GM19035 (cell line): ENCODE data around the gene HEBP1.

ENCODE experiments used
- ATAC-seq: cut with Tn5 transposase; IDR thresholded peaks from one replicate; pipeline ENCODE4 v1.9.1; 2021; ENCODE audit not compliant: unreplicated experiment

Gene HEBP1

DNA sequence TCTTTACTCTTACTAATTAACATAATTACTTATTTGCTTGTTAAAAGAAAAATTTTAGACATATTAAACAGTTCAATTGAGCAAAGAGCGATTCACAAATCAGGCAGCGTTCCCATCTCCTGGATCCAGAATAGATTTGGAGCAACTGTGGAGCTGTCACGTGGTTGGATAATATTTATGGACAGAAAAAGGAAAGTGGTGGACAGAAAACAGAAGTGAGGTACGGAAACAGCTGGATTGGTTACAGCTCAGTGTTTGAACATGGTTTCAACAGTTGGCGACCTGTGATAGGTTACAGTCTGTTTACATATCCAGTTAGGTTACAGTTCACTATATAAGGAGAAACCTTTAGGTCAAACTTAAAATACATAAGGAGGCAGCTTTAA, 24.5 kb upstream of the HEBP1 start:
- no peak for ATAC-seq

DNA sequence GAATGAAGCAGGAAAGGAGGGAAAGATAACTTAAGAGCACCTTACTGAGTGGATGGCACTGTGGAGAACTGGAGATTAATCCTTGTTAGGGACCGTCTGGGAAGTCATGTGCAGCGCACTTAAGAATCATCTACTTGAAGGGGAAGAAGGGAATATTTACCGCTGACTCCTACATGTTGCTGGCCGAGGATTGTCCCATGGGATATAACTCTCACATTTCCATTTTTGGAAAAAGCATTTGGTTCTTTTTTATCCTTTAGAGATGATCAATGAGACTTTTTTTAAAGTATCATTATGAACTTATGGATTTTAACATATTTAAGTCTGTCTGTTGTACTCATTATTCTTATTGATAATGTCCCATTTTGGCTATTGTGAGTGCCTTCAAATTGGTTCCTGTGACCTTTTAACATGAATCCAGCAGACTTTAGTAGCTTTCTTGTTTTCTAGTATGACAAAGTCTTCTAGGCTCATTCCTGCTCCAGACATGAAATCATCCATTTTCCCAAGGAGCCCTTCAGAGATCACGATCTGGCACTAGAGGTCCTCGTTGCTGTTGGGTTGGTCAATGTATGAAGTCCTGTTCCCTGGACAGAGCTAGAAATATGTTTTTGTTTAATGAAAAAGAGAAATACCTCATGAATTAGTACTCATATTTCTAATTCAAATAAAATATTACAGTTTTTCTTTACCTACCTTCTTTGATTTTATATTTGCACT, 23.9 kb upstream of the HEBP1 start:
- no peak for ATAC-seq

DNA sequence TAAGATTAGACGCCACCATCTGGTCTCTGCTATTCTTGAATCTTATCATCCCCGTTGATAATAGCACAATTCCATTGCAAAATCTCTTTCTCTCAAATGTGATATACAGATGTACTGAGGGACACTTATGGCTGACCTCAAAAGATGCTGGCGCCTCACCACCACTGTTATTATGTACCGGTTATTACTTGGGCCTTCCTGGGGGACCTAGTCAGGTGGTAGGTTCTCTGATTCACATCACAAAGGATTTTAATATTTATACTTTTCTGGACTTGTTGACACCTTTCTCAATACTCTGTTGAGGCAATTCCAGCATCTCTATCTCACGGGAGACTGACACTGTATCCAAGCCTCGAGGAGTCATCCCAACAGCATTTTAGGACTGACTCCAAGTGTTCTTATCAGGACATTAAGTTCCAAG, 22.8 kb upstream of the HEBP1 start:
- ATAC-seq = no peak

DNA sequence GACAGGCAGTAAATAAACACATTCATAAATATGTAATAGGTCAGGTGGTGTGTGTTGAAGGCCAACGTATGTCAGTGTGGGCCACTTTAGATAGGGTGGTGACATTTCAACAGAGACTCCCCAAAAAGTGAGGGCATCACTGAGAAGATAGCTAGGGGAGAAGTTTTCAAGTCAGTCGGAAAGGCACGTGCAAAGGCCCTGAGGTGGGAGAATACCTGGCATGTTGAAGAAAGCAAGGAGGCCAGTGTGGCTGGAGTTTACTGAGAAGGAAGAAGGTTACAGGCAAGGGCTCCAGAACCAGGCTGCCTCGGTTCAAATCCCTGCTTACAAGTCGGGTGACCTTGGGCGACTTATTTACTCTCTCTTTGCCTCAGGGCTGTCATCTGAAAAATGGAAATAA, 11.0 kb upstream of the HEBP1 start:
- ATAC-seq = no peak

DNA sequence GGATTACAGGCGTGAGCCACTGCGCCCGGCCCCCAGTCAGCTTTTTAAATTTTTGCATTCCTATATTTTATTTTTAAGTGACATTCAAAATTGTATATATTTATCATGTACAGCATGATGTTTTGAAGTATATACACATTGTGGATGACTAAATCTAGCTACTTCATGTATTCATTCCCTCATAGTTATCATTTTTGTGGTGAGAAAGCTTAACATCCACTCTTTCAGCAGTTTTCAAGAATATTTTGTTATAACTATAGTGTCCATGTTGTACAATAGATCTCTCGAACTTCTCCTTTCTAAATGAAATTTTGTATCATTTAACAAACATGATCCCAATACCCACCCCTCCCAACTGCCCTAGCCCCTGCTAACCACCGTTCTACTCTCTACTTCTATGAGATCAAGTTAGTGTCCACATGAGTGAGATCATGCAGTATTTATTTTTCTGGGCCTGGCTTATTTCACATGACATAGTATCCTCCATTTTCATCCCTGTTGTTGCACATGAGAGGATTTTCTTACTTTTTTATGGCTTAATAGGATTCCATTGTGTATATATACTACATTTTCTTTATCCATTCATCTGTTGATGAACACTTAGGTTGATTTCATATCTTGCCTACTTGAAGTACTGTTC, 8.8 kb upstream of the HEBP1 start:
- ATAC-seq = no peak

DNA sequence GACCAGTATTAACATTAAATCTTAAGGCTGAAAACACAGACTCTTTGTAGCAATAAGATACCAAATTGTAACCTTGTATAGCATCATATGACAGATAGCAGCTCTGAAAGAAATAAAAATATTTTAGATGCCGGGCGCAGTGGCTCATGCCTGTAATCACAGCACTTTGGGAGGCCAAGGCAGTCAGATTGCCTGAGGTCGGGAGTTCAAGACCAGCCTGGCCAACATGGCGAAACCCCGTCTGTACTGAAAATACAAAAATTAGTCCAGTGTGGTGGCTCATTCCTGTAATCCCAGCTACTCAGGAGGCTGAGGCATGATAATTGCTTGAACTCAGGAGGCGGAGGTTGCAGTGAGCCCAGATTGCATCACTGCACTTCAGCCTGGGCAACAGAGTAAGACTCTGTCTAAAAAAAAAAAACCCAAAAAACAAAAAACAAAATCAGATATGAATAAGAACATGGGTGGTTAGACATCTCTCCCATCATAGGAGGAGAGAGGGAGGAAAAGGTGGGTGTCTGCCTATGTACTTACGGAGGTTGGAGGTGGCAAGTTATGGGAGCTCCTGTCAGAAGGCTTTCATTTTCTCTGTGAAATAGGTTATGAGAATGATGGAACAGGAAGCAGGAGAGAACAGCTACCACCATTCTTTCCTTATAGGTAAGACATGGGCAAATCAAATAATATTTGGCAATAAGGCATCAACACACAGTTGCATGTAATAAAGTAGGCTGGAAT, 7.6 kb upstream of the HEBP1 start:
- no peak for ATAC-seq

- no peak for ATAC-seq
Measured at GRCh38 chr12:13005649-13006048, 5.6 kb upstream of the HEBP1 start.

DNA sequence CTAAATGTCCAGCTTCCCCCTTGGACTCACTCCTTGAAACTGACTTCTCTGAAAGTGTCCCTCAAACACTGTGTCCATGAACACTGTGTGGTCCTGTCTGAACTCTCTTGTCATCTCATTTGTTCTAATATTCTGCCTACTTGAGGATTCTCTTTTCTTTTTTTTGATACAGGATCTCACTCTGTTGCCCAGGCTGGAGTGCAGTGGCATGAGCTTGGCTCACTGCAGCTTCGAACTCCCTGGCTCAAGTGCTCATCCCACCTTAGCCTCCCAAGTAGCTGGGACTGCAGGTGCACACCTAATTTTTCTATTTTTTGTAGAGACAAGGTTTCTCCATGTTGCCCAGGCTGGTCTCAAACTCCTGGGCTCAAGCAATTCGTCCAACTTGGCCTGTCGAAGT, 4.9 kb upstream of the HEBP1 start:
- no peak for ATAC-seq

- ATAC-seq = no peak
Measured at GRCh38 chr12:13004361-13004760, 4.3 kb upstream of the HEBP1 start.

DNA sequence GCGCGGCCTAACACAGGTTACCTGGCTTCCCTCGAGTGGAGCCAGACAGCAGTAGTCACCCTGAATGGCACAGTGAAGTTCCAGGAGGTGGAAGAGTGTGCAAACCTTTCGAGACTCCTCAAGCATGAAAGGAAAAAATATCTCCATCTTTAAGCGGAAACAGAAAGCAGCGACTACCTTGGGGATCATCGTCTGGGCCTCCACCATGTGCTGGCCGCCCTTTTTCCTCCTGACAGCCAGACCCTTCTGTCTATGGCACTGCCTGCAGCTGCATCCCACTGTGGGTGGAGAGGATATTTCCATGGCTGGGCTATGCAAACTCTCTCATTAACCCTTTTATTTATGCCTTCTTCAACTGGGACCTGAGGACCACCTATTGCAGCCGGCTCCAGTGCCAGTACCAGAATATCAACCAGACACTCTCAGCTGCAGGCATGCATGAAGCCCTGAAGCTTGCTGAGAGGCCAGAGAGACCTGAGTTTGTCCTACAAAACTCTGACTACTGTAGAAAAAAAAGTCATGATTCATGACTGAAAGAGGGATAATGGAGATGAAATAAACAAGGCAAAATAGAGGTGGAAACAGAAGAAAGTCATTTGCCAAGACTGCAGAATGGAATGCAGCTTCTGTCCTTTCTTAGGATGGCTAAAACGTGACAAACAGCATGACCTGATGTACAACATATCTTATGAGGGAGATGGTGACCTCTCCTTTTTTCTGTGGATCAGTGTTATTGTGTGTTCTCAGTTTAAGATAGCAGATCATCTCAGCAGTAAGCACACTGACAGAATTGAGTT, 2.4 kb upstream of the HEBP1 start:
- ATAC-seq = no peak

DNA sequence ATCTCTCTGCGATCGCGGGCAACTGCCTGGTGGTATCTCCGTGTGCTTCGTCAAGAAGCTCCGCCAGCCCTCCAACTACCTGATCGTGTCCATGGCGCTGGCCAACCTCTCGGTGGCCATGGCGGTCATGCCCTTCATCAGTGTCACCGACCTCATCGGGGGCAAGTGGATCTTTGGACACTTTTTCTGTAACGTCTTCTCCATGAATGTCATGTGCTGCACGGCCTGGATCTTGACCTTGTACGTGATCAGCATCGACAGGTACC, 1.6 kb upstream of the HEBP1 start:
- ATAC-seq = no peak

DNA sequence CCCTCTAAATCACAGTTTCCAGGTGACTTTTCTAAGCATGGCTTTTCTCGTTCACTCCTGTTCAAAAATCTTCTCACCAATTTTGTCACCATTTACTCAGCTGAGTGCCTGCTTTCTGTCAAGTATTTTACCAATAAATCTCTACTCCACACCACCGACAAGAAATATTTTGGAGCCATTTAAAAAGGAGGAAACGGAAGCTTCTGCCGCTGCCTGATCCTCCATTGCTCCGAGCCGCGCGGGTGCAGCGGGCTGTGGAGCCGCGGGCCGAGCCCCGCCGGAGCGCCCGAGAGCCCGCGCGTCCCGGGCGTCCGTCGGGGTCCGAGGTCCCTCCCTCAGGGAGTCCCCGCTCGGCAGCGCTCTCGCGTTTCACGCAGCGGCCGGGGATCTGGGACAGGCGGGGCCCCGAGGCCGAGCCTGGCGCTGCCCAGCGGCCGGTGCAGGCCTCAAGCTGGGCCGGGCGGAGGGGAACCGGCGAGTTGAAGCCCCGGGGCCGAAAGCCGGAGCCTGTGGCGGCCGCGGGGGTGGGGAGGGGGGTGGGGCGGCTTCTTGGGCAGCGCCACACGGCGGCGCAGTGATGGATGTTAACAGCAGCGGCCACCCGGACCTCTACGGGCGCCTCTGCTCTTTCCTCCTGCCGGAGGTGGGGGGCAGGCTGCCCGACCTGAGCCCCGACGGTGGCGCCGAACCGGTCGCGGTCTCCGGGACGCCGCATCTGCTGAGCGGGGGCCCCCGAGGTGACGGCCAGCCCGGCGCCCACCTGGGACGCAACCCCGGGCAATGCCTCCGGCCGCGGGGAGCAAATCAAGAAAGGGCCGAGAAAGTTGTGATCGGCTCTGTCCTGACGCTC, 1.1 kb upstream of the HEBP1 start:
- ATAC-seq = peak; percentile 25

- peak; percentile 32 for ATAC-seq
Measured at GRCh38 chr12:13000616-13000924, 505 bp upstream of the HEBP1 start.

DNA sequence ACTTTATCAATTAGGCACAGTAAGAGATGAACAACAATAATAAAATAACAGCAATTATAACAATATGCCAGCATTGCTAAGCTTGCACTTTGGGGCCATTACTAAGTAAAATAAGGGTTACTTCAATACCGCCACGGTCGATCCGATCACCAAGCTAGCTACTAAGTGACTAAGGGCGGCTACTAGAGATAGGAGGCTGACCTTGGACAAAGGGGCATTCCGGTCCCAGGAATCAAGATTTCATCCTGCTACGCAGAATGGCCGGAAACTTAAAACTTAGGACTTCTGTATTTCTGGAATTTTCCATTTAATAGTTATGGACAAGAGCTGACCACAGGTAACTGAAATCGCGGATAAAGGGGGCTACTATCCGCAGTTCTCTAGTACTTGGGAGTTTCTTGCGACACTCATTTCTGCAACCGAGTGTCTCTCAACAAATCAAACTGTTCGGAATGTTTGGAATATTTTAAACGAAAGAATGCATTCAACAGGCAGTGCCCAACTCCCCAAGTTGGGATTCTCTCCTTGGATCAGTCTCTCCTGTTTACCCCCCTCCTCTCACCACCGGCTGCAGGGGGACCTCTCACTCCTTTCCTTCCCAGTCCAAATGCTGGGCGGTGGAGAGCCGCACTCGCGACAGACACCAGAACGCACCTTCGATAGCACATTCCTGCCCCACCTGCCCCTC, 650 bp downstream of the HEBP1 start:
- no peak for ATAC-seq

GRCh38 chr12:12998248-12998647, 1.8 kb downstream of the HEBP1 start:
- ATAC-seq = no peak

GRCh38 chr12:12997734-12998133, 2.3 kb downstream of the HEBP1 start:
- no peak for ATAC-seq

DNA sequence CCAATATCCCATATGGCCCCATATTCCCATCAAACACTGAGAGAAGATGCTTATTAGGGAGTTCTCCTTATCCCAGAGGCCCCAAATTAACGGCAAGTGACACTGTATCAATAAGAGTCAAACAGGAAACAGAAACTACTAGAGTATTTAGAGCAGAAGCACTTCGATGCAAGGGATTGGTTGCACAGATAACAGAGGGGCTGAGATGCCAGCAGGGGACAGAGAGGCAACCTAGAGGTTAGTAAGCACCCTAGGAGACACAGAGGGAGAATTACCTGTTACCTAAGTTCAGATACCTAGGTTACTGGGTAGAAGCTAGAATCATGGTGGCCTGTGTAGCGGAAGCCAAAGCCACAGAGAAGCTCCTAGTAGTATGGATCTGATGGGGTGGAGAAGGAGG, 2.9 kb downstream of the HEBP1 start:
- no peak for ATAC-seq

DNA sequence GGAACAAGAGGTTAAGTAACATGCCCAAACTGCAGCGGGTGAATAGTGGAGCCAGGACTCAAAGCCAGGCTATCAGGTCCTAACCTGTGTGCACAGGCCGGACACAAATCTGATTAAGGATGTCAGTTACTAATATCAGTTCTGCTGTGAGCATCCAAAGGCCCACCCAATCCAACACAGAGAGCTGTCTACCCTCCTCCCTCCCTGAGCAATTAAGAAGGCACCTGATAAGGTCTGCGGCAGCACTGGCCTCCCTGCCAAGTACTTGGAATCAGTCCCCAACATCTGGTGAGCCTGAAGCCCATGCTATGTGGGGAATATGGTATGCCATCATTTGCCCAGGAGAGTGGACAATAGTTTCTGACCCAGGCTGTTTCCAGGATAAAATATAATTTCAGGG, 3.9 kb downstream of the HEBP1 start:
- no peak for ATAC-seq

GRCh38 chr12:12995088-12995487, 5.0 kb downstream of the HEBP1 start:
- ATAC-seq = no peak

DNA sequence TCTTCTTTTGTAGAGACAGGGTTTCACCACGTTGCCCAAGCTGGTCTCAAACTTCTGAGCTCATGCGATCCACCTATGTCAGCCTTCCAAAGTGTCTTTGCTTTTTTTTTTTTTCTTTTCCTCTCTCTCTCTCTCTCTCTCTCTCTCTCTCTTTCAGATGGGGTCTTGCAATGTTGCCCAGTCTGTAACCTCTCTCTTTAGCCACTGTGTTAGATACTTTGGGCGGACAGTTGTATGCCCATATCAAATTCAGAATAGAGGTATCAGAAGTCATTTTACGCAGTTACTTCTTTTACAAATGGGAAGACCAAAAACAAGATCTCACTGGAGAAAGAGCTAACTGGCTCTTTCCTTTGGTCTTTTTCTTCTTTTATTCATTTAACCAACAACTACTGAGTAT, 6.7 kb downstream of the HEBP1 start:
- ATAC-seq = no peak
